Hepatocyte (in vitro differentiated cells): ENCODE results near the gene PIWIL4.

Source experiments
- CTCF ChIP-seq: fragments of 200-600 bp; sonication (generic); IDR thresholded peaks from 2 replicates; pipeline ENCODE4 v1.5.1; 2016; ENCODE audit warnings: antibody characterized with exemption, mild to moderate bottlenecking; ENCODE audit not compliant: poor library complexity
- EZH2 ChIP-seq: fragments of 200-600 bp; sonication (generic); IDR thresholded peaks from 2 replicates; pipeline ENCODE4 v1.6.1; 2016; ENCODE audit warnings: antibody characterized with exemption, mild to moderate bottlenecking, borderline replicate concordance

GRCh38 chr11:94658386-94658785, 91.2 kb downstream of the PIWIL4 start:
- TF ChIP-seq CTCF (no peak), EZH2 (no peak)
